ENCODE results near the gene SLC51A. TPM values are rescaled to one million over a fixed set of nuclear protein-coding genes. Genes with fewer than 3 reads are reported as not detected.
A peak's percentile ranks its signal among the peaks of the same experiment; 100 is the strongest.
"Not testable (repeated sequence)": the region's sequence is repeated elsewhere in the genome, so short reads cannot be mapped to it uniquely, and the experiment has no call there.

SLC51A gene
- total RNA-seq, 1 donor from 2014 or later = 2.1 TPM

- Histone ChIP-seq H3K9me3 (ENCODE audit: control insufficient read depth in 3 of 3, low read length in 3 of 3) (no peaks in the 10 kb centered on the region), H3K27me3 (ENCODE audit: control insufficient read depth in 3 of 3, insufficient read depth in 3 of 3, low read length in 3 of 3) (no peaks in the 10 kb centered on the region), H3K36me3 (ENCODE audit: control insufficient read depth in 3 of 3, insufficient read depth in 3 of 3, low read length in 3 of 3) (no peaks in the 10 kb centered on the region), H3K9ac (ENCODE audit: low read depth in 1 of 3, low read length in 3 of 3) (peak overlapping the region; percentile 15 to 70 (median 63)), H3K4me3 (ENCODE audit: low read length in 3 of 3) (peak overlapping the region in 2 of 3 donors; percentile 46), H3K4me1 (ENCODE audit: control insufficient read depth in 3 of 3, insufficient read depth in 3 of 3, low read length in 3 of 3) (peaks cover 19 to 29% (median 20%) of the 10 kb centered on the region in 3 donors), H3K27ac (ENCODE audit: low read depth, low read length) (peak overlapping the region; percentile 53)
Measured at GRCh38 chr3:196178993-196179379, 37.3 kb upstream of the SLC51A start.

GRCh38 chr3:196179380-196180308, 36.7 kb upstream of the SLC51A start:
- H3K4me3 ChIP-seq (ENCODE audit: low read length in 3 of 3) = peak overlapping the region; percentile 37 to 46 (median 46)
- peaks cover 17 to 24% (median 19%) of the 10 kb centered on the region in 3 donors for H3K4me1 ChIP-seq (ENCODE audit: control insufficient read depth in 3 of 3, insufficient read depth in 3 of 3, low read length in 3 of 3)
- H3K27ac ChIP-seq (ENCODE audit: low read depth, low read length) = peak overlapping the region; percentile 53
- no peaks in the 10 kb centered on the region for H3K9me3 ChIP-seq (ENCODE audit: control insufficient read depth in 3 of 3, low read length in 3 of 3)
- no peaks in the 10 kb centered on the region for H3K27me3 ChIP-seq (ENCODE audit: control insufficient read depth in 3 of 3, insufficient read depth in 3 of 3, low read length in 3 of 3)
- peak overlapping the region; percentile 63 to 70 (median 66) for H3K9ac ChIP-seq (ENCODE audit: low read depth in 1 of 3, low read length in 3 of 3)
- no peaks in the 10 kb centered on the region for H3K36me3 ChIP-seq (ENCODE audit: control insufficient read depth in 3 of 3, insufficient read depth in 3 of 3, low read length in 3 of 3)

GRCh38 chr3:196180346-196180745, 36.0 kb upstream of the SLC51A start:
- Histone ChIP-seq H3K27ac (ENCODE audit: low read depth, low read length) (peak overlapping the region; percentile 53), H3K4me1 (ENCODE audit: control insufficient read depth in 3 of 3, insufficient read depth in 3 of 3, low read length in 3 of 3) (peaks cover 11 to 18% (median 15%) of the 10 kb centered on the region in 3 donors), H3K27me3 (ENCODE audit: control insufficient read depth in 3 of 3, insufficient read depth in 3 of 3, low read length in 3 of 3) (no peaks in the 10 kb centered on the region), H3K9me3 (ENCODE audit: control insufficient read depth in 3 of 3, low read length in 3 of 3) (no peaks in the 10 kb centered on the region), H3K9ac (ENCODE audit: low read depth in 1 of 3, low read length in 3 of 3) (peak overlapping the region in 2 of 3 donors; percentile 63 to 66), H3K36me3 (ENCODE audit: control insufficient read depth in 3 of 3, insufficient read depth in 3 of 3, low read length in 3 of 3) (no peaks in the 10 kb centered on the region), H3K4me3 (ENCODE audit: low read length in 3 of 3) (peak overlapping the region in 1 of 3 donors; percentile 46)

- H3K36me3 ChIP-seq (ENCODE audit: control insufficient read depth in 3 of 3, insufficient read depth in 3 of 3, low read length in 3 of 3) = no peaks in the 10 kb centered on the region
- no peaks in the 10 kb centered on the region for H3K27me3 ChIP-seq (ENCODE audit: control insufficient read depth in 3 of 3, insufficient read depth in 3 of 3, low read length in 3 of 3)
- no peak overlapping the region for H3K27ac ChIP-seq (ENCODE audit: low read depth, low read length)
- no peaks in the 10 kb centered on the region for H3K9me3 ChIP-seq (ENCODE audit: control insufficient read depth in 3 of 3, low read length in 3 of 3)
- peaks cover 11 to 17% (median 15%) of the 10 kb centered on the region in 3 donors for H3K4me1 ChIP-seq (ENCODE audit: control insufficient read depth in 3 of 3, insufficient read depth in 3 of 3, low read length in 3 of 3)
- no peak overlapping the region for H3K4me3 ChIP-seq (ENCODE audit: low read length in 3 of 3)
- H3K9ac ChIP-seq (ENCODE audit: low read depth in 1 of 3, low read length in 3 of 3) = no peak overlapping the region
Measured at GRCh38 chr3:196181127-196181546, 35.2 kb upstream of the SLC51A start.

DNA sequence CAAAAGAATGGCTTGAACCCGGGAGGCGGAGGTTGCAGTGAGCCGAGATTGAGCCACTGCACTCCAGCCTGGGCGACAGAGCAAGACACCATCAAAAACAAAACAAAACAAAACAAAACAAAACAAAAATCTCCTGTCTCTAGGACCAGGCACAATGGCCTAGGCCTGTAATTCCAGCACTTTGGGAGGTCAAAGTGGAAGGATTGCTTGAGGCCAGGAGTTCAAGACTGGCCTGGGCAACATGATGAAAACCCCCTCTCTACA, 32.2 kb upstream of the SLC51A start:
- H3K4me3 ChIP-seq (ENCODE audit: low read length in 3 of 3); H3K27me3 ChIP-seq (ENCODE audit: control insufficient read depth in 3 of 3, insufficient read depth in 3 of 3, low read length in 3 of 3); H3K36me3 ChIP-seq (ENCODE audit: control insufficient read depth in 3 of 3, insufficient read depth in 3 of 3, low read length in 3 of 3); H3K27ac ChIP-seq (ENCODE audit: low read depth, low read length); H3K9me3 ChIP-seq (ENCODE audit: control insufficient read depth in 3 of 3, low read length in 3 of 3); H3K9ac ChIP-seq (ENCODE audit: low read depth in 1 of 3, low read length in 3 of 3): not testable (repeated sequence)
- peaks cover 19 to 26% (median 19%) of the 10 kb centered on the region in 3 donors for H3K4me1 ChIP-seq (ENCODE audit: control insufficient read depth in 3 of 3, insufficient read depth in 3 of 3, low read length in 3 of 3)

DNA sequence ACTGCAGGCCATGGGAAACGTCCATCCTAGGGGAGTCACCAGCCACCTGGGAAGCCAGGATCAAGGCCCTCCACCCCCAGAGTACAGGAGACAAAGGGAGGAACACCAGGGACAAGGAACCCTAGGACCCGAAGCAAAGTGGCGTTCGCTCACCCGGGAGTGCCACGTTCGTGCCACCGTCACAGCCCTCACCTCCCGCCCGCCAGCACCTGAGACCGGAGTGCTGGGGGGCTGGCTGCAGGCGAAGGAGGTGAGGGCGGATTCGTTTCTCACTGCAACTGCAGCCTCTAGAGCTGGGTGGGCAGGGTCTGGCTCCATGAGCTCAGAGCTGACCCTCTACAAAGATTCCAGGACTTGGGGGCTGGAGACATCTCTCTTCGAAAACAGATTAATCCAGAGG, 31.5 kb upstream of the SLC51A start:
- no peak overlapping the region for H3K4me3 ChIP-seq (ENCODE audit: low read length in 3 of 3)
- H3K4me1 ChIP-seq (ENCODE audit: control insufficient read depth in 3 of 3, insufficient read depth in 3 of 3, low read length in 3 of 3) = peaks cover 11 to 19% (median 11%) of the 10 kb centered on the region in 3 donors

GRCh38 chr3:196186651-196187573, 29.4 kb upstream of the SLC51A start:
- Histone ChIP-seq H3K9me3 (ENCODE audit: control insufficient read depth in 3 of 3, low read length in 3 of 3) (no peaks in the 10 kb centered on the region), H3K27me3 (ENCODE audit: control insufficient read depth in 3 of 3, insufficient read depth in 3 of 3, low read length in 3 of 3) (no peaks in the 10 kb centered on the region), H3K4me1 (ENCODE audit: control insufficient read depth in 3 of 3, insufficient read depth in 3 of 3, low read length in 3 of 3) (peaks cover 9 to 16% (median 9%) of the 10 kb centered on the region in 3 donors), H3K27ac (ENCODE audit: low read depth, low read length) (peak overlapping the region; percentile 67), H3K4me3 (ENCODE audit: low read length in 3 of 3) (peak overlapping the region; percentile 23 to 61 (median 37)), H3K36me3 (ENCODE audit: control insufficient read depth in 3 of 3, insufficient read depth in 3 of 3, low read length in 3 of 3) (no peaks in the 10 kb centered on the region), H3K9ac (ENCODE audit: low read depth in 1 of 3, low read length in 3 of 3) (peak overlapping the region; percentile 48 to 76 (median 72))

More for the DNA sequence above, 31.5 kb upstream of the SLC51A start:
- H3K27ac ChIP-seq (ENCODE audit: low read depth, low read length) = no peak overlapping the region
- H3K36me3 ChIP-seq (ENCODE audit: control insufficient read depth in 3 of 3, insufficient read depth in 3 of 3, low read length in 3 of 3) = no peaks in the 10 kb centered on the region
- H3K9me3 ChIP-seq (ENCODE audit: control insufficient read depth in 3 of 3, low read length in 3 of 3) = no peaks in the 10 kb centered on the region
- no peak overlapping the region for H3K9ac ChIP-seq (ENCODE audit: low read depth in 1 of 3, low read length in 3 of 3)
- H3K27me3 ChIP-seq (ENCODE audit: control insufficient read depth in 3 of 3, insufficient read depth in 3 of 3, low read length in 3 of 3) = no peaks in the 10 kb centered on the region

DNA sequence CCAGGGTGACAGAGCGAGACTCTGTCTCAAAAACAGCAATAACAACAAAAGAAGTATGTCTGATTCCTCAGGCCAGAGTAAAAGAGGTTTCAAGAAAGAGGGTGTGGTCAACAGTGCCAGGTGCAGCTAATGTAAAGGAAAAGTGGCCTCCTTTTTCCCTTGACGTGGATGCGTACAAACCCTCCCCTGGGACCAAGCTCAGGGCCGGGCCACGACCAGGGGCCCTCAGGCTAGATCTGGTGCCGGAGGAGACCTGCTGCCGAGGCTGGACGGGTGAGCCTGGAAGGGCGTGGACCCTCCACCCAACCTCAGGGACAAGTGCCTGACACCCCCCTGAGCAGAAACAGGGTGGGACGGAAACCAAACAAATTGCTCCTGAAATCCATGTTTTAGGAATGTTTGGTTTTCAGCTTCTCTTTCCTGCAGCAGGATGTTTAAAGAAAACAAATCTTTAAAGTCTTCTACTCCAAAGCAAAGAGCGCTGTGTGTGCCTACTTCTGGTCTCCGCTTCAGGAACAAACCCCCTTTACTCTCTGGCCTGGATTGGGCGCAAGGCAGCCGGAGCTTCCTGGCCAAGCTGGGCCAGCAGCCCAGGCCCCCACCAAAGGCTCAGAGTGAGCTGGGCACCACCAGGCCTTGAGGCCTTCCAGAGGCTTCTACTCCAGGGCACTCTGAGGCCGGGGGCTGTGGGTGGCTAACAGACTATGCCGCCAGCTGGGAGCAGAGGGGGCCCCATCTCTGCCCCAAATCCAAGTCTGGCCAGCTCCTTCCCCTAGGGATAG, 26.6 kb upstream of the SLC51A start:
- no peaks in the 10 kb centered on the region for H3K9me3 ChIP-seq (ENCODE audit: control insufficient read depth in 3 of 3, low read length in 3 of 3)
- H3K27me3 ChIP-seq (ENCODE audit: control insufficient read depth in 3 of 3, insufficient read depth in 3 of 3, low read length in 3 of 3) = no peaks in the 10 kb centered on the region
- H3K9ac ChIP-seq (ENCODE audit: low read depth in 1 of 3, low read length in 3 of 3) = no peak overlapping the region
- H3K27ac ChIP-seq (ENCODE audit: low read depth, low read length) = no peak overlapping the region
- H3K4me1 ChIP-seq (ENCODE audit: control insufficient read depth in 3 of 3, insufficient read depth in 3 of 3, low read length in 3 of 3) = peaks cover 18 to 34% (median 33%) of the 10 kb centered on the region in 3 donors
- no peak overlapping the region for H3K4me3 ChIP-seq (ENCODE audit: low read length in 3 of 3)
- H3K36me3 ChIP-seq (ENCODE audit: control insufficient read depth in 3 of 3, insufficient read depth in 3 of 3, low read length in 3 of 3) = no peaks in the 10 kb centered on the region

GRCh38 chr3:196192036-196192523, 24.3 kb upstream of the SLC51A start:
- Histone ChIP-seq H3K4me3 (ENCODE audit: low read length in 3 of 3) (no peak overlapping the region), H3K27ac (ENCODE audit: low read depth, low read length) (peak overlapping the region; percentile 81), H3K27me3 (ENCODE audit: control insufficient read depth in 3 of 3, insufficient read depth in 3 of 3, low read length in 3 of 3) (no peaks in the 10 kb centered on the region), H3K4me1 (ENCODE audit: control insufficient read depth in 3 of 3, insufficient read depth in 3 of 3, low read length in 3 of 3) (peaks cover 11 to 26% (median 24%) of the 10 kb centered on the region in 3 donors), H3K9ac (ENCODE audit: low read depth in 1 of 3, low read length in 3 of 3) (peak overlapping the region in 2 of 3 donors; percentile 62 to 66), H3K9me3 (ENCODE audit: control insufficient read depth in 3 of 3, low read length in 3 of 3) (no peaks in the 10 kb centered on the region), H3K36me3 (ENCODE audit: control insufficient read depth in 3 of 3, insufficient read depth in 3 of 3, low read length in 3 of 3) (no peaks in the 10 kb centered on the region)
